HG02970 (cell line): Measurements from ENCODE around the gene AGBL4.
A peak's percentile ranks its signal among the peaks of the same experiment; 100 is the strongest.

Experiments
- ATAC-seq: cut with Tn5 transposase; IDR thresholded peaks from one replicate; pipeline ENCODE4 v1.9.1; 2021; ENCODE audit warnings: mild to moderate bottlenecking, moderate library complexity, moderate number of reproducible peaks; ENCODE audit not compliant: unreplicated experiment, low FRiP score

AGBL4 gene

DNA sequence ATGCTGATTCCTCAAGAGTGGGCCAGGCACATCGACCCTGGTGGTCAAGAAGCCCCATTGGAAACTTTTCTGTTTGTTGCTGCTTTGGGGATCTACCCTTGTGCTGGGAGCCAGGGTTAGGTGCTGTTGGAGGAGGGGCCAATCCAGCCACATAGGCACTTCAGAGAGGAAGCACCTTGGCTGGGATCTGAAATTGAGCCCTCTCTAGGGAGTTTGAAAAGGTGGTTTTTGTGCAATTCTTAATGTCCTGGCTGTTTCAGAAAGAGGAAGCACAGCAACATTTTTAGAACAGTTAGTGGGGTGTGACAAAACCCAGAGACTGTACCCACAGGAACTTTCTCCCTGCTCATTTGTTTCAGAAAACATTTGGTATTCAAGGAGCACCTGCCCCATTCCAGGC, 1229.9 kb downstream of the AGBL4 start:
- ATAC-seq = peak; percentile 73

DNA sequence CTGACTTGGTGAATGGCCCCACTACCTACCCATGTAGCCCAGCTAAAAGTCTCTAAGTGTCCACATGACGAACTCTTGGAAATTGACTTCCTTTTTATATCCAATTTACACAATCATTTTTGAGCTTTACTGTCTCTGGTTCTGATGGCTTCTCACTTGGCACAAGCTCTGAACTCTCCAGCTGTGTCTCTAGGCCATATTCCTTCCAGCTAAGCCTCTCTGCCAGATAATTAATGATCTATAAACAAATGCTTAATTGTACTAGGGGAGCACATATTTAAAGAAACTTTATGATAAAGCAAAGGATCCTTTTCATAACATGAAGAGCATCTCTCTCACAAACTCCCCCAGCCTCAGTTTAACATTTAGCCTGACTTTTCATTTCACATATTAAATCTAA, 1230.8 kb downstream of the AGBL4 start:
- no peak for ATAC-seq

DNA sequence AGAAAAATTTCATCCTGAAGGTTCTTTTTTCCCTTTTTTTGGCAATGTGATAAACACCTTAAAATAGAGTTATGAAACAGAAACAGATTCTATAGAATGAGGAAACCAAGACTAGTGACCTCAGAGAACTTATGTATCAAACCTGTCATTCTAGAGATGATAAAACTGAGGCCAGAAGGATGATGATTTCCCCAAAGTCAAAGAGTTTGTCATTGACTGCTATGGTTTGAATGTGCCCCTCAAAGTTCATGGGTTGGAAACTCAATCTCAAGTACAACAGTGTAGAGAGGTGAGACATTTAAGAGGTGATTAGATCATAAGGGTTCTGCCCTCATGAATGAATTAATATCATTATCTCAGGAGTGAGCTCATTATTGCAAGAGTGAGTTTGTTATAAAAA, 1233.4 kb downstream of the AGBL4 start:
- ATAC-seq = peak; percentile 46

DNA sequence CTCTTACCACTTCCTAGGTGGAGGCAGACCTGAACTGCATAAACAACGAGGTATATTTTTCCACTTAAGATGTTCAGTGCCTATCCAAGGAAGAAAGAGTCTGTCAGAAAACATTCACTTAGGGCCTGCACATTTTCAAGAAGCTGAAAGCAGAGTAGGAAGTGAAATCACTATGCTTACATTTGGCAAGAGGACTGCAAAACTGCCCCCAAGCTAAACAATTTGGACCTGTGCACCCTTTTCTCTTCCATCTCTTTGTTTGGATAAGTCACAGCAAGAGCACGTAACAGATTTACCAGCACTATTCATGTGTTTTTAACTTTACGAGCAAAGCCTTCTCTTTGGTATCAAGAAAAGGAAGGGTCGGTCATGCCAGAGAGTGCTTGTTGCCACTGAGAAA, 1233.9 kb downstream of the AGBL4 start:
- ATAC-seq = peak; percentile 19

DNA sequence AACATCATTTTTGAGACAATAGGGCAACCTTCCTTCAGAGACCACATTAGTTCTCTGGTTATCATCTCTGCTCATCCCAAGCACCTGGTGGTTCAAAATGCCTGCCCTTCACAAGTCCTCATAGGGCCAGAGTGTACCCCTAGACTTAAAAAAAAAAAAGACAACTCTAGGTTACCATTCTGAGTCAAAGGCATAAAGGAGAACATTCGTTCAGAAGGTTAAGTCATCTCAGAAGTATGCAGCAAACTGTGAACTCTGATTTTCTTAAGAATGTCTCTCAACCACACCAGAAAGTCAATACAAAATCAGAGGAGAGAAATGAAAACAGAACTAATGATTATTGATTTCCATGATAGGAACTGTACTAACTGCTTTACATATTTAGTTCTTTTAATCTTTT, 1237.9 kb downstream of the AGBL4 start:
- no peak for ATAC-seq

DNA sequence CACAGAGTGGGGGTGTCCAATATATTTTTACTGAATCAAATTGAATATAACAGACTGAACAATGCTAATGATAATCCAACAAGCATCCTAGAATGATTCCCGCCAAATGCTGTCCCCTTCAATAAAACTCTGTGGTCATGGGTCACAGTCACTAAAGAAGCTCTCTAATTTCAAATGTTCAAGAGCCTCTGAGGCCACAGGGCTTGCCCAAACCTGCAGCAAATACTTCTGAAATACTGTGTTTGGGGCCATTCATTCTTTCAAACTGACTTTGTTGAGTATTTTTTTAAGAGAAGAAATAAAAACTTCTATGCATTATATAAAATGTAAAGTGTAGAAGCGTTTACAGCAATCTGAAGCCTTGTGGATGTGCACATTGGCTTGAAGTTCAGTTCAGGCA, 1239.5 kb downstream of the AGBL4 start:
- ATAC-seq = no peak

DNA sequence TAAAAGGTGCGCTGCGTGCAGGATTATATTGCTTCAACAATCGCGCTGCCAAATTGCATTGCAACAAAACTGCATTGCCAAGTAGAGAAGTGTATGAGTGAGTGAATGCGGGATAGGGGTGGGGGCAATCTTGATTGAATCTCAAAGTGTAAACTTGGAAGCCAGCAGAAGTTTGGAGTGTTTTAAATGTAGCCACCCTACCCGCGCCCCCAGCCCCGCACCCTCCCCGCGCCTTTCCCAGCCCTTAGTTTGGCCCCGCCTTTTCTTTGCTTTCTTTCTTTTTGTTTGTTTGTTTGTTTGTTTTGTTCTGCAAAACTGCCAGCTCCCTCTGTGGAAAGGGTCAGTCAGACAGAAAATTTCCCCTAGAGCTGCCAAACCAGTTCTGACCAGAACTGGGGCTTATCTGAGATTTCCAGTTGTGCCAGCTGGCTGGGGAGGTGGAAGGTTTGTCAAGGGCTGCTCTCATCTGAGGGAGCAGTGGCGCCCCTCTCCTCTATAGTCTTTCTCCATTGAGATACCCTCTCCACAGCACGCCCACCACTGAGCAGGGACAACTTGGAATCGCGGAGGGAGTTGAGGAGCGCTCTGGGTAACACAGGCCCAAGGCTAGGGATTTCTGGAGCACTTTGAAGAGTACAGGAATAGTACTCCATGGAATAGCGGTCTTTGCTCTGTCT, 1246.4 kb downstream of the AGBL4 start:
- no peak for ATAC-seq

DNA sequence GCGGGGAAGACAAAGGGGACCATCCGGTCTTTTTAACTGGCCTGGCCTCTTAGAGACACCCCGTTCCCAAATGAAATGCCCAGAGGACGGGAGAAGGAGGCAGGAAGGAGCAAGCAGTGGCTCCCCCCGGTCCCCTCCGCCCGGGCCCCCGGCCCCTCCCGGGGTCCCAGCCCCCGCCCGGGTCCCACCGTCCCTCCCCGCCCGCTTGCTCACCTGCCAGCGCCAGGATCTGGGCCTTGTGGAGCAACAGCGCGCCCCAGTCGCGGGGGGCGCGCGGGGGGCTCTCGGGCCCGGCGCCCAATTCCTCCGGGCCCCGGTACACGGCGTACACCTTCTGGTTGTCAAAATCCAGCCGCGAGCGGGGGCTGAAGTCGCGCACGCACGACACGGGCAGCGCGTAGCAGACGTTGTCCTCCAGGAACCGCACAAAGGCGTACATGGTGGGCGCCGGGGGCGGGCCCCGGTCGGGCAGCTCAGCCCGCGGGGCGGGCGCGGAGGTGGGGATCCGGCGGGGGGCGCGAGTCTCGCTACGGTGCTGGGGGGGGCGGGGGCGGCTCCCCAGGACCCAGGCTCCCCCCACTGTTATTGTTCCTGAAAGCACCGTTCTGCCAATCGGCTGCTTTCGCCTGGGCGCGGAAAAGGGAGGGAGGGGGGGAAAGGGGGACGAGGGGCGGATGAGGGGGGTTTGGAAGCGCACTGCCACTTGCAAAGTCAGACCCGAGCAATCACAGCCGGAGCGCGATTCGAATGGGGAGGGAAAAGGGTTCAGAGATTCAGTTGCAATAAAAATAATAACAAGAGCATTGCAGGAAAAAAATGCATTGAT, 1247.1 kb downstream of the AGBL4 start, which contains the start of gene BEND5:
BEND5 (minus strand) TSS at position 499 of the 826 bp plus-strand sequence; CDS start at position 439, 60 bp downstream.
- ATAC-seq = no peak

DNA sequence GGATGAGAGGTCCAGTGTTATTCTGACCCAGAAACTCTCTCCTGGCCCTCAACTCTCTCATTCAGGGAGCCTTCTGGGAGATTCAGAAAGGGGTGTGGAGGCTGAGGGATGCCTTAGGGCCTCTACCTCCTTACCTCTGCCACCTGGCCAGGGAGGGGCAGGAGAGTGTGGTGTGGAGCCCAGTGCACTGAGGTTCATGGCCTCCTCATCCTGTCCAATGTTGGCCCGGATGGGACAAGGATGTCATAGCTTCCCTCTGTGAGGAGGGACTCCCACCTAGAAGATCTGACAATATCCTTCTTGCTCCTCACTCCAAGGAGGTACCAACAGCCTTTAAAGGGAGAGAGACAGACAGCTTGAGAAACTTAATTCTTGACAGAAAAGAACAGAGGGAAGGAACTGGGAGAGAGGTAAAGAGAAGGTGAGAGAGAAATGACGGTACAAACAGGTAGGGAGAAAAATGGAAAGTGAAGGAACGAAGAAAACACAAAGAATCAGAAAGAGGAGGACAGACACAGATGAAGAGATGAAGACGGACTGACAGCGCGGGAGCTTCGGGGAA, 1247.8 kb downstream of the AGBL4 start:
- no peak for ATAC-seq

DNA sequence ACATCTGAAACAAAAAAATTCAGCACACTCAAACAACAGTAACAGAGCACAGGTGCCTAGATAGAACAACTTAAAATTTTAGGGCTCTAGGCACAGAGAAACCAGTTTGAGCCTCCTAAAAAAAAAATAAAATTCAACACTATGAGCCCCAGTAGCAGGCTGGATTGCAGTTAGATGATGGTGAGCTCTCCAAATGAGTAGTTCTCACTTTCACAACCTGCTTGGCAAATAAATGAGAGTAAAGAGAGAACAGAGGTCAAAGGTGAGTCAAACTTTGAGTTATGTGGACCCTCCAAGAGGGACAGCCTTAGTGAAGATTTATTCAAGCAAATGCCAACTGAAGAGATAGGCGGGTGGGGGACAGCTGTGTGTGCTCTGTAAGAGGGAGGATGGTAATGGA, 1250.6 kb downstream of the AGBL4 start:
- no peak for ATAC-seq

DNA sequence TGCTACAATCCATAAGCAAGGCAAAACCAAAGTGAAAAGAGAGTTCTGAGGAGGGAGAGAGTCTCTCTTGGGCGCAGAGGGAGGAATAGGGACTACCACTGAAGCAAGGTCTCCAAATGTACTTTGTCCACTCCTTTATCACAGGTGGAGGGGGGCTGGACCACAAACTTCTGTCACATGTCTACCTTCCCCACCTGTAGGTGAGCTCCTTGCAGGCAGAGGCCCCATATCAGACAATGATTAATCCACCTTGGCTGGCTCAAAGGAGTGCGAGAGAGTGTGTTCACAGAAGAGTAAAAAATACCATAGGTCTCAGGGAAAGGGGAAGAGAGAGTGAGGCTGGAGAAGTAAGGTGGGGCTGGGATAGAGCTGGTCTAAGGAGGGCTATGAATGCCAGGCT, 1251.5 kb downstream of the AGBL4 start:
- ATAC-seq = no peak

DNA sequence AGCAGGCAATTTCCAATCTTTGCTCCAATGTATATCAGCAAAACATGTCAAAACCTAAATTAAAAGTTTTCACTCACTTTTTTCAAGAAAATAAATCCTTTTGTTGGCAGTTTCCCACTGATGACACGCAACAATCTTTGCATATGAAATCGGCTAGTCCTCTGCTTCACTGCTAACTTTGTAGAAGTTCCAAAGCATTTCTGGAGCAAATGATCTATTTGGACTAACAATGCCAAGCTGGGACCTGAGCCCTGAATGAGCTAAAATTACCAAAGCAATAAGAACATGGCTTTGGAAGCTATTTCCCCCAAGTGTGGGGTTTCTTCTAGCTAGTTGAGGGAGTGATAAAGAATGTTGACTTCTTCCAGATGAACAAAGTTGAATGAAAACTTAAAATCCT, 1252.2 kb downstream of the AGBL4 start:
- ATAC-seq = no peak

DNA sequence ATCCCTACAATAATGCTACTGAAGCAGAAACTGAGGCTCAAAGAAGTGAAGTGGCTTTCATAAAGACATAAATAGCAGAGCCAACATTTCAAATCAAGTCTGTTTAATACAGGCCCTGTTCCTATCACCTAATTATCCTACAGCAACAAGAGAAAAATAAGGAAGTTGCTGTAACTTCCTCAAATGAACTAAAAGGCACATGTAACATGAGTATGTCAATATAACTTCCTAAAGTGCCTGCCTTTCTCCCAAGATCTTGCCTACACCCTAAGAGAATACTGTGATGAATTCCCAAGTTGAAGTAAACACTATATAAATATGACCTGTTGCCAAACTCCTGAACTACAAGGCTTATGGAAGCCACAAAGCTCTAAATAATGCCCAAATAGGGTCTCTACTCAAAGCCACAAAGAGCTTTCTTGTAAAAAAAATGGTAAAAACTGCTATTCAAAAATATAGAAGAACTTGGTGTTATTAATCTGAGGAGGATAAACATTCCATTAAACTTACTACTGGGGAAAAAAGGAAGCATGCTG, 1255.7 kb downstream of the AGBL4 start:
- no peak for ATAC-seq

DNA sequence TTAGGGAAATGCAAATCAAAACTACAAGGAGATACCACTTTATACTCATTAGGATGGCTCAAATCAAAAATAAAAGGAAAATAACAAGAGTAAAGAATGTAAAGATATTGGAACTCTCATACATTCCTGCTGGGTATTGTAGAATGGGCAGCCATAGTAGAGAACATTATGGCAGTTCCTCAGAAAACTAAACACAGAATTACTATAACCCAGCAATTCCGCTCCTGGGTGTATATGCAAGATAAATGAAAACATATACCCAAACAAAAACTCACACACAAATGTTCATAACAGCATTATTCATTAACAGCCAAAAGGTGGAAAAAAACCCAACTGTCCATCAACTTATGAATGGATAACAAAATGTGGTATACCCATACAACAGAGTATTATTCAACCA, 1258.4 kb downstream of the AGBL4 start:
- ATAC-seq = no peak

DNA sequence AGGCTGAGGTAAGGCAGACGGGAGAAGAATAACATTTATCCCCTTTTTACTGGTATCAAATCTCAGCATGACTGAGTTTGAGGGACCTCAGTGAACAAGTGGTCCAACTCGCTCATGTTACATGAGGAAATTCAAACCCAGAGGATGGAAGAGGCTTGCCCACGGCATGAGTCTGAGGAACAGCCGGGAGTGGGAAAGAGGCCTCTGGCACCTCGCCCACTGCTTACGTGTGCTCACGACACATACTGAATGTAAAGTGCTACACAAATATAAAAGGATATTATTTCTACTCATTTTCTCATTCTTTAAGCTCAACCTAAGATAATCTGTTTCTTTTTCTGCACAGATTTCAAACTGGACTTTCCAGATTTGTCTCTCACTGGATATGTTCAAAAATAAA, 1261.8 kb downstream of the AGBL4 start:
- no peak for ATAC-seq

DNA sequence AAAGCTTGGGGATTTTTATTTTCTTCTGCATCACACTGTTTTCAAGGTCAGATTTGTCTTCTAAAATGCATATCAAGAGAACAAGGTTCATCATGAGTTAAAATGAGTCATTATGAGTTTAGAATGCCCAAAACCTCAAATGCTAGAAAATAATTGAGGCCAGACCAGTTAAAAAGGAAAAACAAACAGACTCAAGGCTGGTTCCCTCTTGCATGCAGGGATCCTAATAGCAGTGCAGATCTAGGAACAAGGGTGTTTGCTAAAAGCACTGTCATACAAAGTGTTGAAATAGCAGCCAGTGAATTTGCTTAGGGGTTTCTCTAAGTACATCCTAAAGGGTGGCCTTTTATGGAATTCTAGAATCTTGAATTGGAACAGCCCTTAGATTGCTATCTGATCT, 1262.3 kb downstream of the AGBL4 start:
- no peak for ATAC-seq

DNA sequence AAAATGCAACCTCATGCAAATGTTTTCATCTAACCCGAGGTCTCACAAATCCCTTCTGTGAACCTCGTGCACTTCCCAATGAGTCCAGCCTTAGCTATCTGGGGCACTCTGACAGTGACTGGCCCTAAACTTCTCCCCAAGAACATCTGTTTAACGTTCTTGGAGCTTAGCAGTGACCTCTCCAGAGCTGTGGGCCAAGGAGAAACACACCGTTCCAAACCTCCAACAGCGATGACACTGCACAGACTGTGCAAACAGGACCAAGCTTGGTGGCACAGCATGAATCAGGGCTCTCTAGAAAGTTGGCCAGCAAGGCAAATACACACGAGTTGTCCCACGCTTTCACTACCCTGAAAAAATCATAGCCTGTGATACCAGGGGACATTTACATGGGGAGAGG, 1262.9 kb downstream of the AGBL4 start:
- no peak for ATAC-seq

DNA sequence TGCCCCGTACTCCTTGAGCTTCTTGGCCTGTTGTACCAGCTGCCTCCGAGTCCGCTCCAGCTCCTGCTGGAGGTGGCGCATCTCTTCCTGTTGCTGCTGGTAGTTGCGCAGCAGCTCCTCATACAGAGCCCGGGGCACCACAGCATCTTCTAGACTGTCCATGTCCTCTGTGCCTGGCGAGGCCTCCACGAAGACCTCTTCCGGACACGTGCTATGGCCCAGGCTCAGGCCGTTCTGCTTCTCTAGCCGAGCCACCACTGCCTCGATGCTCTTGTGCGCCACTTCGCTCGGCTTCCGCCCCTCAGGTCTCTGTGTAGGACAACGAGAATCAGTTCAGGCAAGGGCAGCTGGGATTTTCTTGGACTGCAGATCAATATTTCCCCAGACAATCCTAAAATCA, 1264.8 kb downstream of the AGBL4 start:
- no peak for ATAC-seq

DNA sequence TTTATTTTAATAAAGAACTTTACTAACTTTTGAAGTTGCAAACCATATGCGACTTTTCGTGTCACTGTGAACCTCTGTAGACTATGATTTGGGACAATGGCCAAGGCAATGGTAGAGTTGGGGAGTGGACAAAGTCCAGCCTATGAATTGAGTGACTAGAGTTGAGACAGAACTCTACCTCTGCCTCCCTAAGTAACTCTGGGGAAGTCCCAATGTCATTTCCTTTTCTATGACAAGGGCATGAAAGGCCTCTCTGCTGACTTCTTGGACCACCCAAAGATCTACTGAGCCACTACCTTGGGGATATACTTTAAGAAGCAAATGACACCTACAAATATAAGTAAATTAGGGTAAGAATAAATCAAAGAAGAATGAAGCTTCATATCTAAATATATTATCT, 1266.4 kb downstream of the AGBL4 start:
- no peak for ATAC-seq

DNA sequence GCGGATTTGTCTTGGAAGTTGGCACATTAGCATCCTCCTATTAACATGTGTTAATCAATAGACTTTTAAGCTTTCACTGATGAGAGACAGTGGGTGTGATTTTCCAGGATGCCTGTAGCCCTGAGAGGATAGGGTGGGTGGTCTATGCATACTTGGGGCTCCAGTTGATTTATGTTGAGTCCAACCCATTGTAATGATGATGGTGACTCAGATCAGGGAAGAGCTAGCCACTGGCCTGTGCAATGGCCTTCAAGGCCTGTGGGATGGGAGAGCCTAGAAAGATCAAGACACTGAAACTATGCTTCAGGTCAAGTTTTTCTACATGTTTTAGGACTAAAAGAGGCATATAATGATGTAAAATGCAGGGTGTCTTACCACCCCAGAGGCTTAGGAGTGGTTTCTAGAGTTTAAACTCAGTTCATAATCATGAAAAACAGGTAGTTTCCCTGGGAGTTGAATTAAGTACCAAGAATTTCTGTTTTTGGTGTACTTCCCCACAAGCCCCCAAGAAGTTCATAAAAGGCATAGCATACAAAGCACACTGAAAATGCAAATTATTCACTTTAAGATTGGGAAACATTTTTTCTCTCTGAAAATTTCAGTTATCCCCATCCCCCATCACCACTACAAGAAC, 1267.0 kb downstream of the AGBL4 start:
- no peak for ATAC-seq

DNA sequence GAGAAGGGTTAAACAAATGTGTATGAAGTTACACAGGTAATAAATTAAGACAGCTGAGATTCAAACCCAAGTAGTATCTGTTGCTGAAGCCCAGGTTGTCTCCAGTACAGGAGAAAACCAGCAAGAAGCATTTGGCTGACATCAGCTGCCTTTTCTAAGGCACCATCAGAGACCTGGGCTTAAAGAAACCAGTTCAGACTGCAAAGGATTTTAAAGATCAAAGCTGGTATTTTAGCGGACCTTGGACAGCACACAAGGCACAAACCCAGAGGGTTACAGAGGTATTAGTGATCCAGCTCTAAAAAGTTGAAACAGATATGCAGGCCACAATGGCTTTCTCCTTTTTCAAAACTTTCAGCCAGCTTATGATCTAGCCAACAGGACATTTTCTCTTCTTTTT, 1270.5 kb downstream of the AGBL4 start:
- ATAC-seq = no peak
